GM13976 (cell line): ENCODE measurements around the gene NKD1.
A peak's percentile ranks its signal among the peaks of the same experiment; 100 is the strongest.

ENCODE experiments used
- DNase-seq: peaks from one replicate; pipeline ENCODE4 v3.0.0; 2012; ENCODE audit warnings: low spot score
- in situ Hi-C: fragments of 300-500 bp; cut with MboI; formaldehyde crosslinking; loops from one replicate; pipeline ENCODE4 v1.12.0; 2022; ENCODE audit warnings: low sequenced_read_pairs, mixed read lengths, inconsistent platforms; ENCODE audit not compliant: unreplicated experiment
- TF ChIP-seq, protein P1 (sequence below): IDR thresholded peaks from 2 replicates; pipeline ENCODE4 v1.5.1; 2012; ENCODE audit warnings: borderline replicate concordance, mild to moderate bottlenecking; ENCODE audit not compliant: insufficient read depth; ENCODE audit errors: extremely low read depth, missing control alignments, control extremely low read depth

Gene NKD1

DNA sequence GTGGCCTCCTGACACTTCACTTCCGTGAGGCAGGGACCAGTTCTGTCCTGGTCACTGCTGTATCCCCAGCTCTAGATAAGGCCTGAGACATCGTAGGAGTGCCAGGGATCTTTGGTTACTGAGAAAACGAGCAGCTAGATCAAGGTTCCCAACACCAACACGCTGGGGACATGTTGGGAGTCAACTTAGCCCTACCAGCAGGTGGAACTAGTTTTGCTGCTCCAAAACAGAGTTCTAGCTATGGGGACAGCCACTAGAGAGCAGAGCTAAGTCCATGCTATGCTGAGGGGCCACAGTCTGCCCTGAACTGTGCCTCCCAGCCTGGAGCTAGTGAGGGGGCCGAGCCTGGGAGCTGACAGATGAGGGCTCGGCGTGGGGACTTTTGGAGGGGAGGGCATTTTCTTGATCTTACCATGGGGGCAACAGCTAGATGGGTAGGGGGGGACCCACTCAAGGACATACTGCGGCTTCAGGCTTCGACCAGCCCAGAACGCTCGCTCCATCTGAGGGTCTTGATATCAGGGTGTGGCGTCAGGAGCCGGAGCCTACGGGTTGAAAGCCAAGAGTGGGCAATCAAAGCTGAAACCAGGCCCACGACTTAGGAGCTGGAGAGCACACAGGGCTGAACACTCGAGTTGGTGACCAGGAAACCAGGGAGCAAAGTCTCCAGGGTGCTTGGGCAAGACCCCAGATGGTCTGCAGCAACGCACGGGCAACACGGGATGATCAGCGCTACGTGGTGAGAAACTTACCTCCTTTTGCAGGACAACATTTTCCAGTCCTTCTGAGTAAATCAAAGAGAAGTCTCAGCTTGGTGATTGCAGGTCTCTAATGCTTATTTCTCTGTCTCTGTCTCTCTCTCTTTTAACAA is 119.5 kb downstream of the NKD1 start:
- DNase-seq, result peak; percentile 50
- TF ChIP-seq, protein P1, sequence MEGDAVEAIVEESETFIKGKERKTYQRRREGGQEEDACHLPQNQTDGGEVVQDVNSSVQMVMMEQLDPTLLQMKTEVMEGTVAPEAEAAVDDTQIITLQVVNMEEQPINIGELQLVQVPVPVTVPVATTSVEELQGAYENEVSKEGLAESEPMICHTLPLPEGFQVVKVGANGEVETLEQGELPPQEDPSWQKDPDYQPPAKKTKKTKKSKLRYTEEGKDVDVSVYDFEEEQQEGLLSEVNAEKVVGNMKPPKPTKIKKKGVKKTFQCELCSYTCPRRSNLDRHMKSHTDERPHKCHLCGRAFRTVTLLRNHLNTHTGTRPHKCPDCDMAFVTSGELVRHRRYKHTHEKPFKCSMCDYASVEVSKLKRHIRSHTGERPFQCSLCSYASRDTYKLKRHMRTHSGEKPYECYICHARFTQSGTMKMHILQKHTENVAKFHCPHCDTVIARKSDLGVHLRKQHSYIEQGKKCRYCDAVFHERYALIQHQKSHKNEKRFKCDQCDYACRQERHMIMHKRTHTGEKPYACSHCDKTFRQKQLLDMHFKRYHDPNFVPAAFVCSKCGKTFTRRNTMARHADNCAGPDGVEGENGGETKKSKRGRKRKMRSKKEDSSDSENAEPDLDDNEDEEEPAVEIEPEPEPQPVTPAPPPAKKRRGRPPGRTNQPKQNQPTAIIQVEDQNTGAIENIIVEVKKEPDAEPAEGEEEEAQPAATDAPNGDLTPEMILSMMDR, result peak; percentile 24
- in situ Hi-C loops, result loop anchor here (5.0 kb wide), 1 partner anchor 130 kb away; no protein-coding TSS in a partner anchor

DNA sequence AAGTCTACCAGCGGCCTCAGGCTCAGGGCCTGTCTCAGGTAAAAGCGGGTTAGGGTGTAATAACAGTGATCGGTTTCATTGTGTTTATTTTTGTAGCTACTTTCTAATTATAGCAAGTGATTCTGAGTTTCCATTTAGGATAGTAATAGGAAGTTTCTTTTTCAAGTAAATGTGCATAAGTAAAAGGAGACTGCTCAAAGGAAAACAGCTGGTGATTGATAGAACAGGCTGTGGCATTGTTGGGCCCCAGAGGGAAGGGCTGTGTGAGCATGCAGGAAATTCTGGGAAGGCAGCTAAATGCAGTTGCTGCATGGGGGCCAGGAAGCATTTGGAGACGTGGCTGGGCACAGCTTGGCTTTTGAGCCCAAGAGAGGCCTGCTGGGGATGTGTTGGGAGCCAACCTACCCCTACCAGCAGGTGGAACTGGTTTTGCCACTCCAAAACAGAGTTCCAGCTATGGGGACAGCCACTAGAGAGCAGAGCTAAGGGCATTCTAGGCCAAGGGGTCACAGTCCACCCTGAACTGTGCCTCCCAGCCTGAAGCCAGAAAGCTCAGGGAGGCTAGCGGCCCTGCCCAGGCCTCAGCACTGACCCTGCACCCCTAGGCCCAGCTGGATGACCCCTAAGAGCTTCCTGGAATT is 120.3 kb downstream of the NKD1 start:
- in situ Hi-C loops, result loop anchor here (5.0 kb wide), 1 partner anchor 129 kb away; no protein-coding TSS in a partner anchor
- TF ChIP-seq, protein P1, result no peak
- no peak for DNase-seq

DNA sequence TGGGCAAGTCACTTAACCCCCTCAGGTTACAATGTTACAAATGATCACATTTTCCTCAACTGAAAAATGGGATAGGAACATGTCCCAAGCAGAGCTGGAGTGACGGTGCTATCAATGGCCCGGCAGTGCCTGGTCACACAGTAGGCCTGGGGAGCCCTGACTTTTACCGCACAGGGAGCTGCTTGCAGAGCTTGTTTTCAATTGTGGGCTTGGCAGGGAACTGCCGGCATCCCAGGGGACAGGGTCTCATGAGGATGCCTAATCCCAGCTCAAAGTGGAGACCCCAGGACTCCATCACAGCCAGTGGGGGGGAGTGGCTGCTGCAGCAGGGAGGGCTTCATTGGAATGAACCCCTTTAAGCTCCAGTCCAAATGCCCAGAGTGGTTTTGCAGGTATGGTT is 121.5 kb downstream of the NKD1 start:
- TF ChIP-seq, protein P1, result no peak
- no peak for DNase-seq
- in situ Hi-C loops, result loop anchor here (5.0 kb wide), 1 partner anchor 128 kb away; no protein-coding TSS in a partner anchor

DNA sequence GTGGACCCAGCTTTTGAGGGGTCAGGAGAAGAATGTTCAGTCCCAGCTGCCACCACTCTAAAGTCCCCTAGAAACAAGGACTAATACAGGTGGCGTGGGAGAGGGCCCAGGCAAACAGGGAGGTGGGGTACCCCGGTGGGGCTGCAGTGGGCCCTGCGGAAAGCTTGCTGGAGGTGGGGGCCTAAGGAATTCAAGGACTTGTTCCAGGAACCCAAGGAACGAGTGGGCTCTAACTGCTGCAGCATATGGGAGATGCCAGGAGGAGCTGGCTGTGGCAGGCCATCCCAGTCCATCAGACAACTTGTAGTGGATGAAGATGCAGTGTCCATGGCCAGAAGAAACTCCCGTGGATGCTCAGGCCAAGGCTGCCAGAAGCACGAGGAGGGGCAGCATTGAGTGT is 122.3 kb downstream of the NKD1 start:
- no peak for DNase-seq
- TF ChIP-seq, protein P1, result no peak
- in situ Hi-C loops, result no loop called here

DNA sequence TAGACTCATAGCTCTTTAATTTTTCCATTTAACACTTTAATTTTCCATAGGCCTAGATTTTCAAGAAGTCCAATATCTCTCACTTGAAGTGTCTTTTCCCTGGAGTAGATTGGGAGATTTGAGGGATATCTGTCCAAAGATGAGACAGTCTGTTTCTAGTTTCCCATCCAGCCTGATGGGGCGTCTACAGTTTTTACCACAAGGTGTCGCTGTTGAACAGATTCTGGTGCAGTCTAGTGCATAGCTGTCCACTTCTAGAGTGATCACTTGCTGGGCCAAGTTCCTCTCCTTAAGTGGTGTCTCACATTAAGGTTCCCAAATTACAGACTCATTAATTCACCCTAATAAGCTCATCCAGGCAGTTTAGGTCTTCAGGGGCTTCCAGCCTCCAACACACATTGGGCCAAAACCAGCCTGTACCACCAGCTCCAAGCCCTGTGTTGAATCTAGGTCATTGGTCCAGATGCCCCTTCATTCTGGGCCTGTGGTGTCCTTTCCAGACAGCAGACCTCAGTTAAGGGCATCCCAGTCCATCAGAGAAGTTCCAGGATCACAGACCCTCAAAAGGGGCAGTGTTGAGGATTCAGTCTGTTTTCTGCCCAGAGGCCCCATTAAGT is 123.6 kb downstream of the NKD1 start:
- peak; percentile 58 for DNase-seq
- in situ Hi-C loops, result no loop called here

DNA sequence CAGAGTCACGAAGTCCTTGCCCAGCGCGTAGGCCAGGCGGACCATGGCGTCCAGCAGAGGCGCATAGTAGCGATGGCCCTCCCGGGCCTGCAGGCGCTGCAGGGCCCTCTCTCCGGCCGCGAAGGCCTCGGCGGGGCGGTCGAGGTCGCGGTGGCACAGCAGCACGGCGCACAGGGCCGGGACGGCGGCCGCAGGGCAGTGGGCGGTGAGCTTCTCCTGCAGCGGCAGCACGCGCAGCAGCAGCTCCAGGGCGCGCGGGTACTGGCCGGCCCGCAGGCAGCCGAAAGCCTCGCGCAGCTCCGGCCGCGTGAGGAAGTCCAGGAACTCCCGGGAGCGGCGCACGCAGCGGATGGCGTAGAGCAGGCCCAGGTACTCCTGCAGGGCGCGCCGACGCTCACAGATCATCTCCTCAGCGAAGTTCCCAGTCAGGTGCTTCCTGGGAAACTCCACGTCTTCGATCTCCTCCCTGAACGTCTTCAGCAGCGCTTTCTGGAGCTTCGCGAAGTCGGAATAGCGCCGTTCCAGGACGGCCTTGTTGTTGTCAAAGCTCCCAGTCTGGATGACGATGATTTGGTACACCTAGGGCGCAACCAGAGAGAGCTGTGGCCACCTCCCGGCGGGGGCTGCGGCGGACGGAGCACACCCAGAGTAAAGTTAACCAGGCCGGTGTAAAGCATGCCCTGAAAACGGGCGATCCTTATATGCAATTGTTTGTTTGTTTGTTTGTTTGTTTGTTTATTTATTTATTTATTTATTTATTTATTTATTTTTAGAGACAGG is 125.5 kb downstream of the NKD1 start:
- no peak for DNase-seq
- in situ Hi-C loops, result no loop called here
- TF ChIP-seq, protein P1, result no peak

More for the DNA sequence above, 123.6 kb downstream of the NKD1 start:
- TF ChIP-seq, protein P1, result peak; percentile 26
